ENCODE results near the gene DARS1.

DNA sequence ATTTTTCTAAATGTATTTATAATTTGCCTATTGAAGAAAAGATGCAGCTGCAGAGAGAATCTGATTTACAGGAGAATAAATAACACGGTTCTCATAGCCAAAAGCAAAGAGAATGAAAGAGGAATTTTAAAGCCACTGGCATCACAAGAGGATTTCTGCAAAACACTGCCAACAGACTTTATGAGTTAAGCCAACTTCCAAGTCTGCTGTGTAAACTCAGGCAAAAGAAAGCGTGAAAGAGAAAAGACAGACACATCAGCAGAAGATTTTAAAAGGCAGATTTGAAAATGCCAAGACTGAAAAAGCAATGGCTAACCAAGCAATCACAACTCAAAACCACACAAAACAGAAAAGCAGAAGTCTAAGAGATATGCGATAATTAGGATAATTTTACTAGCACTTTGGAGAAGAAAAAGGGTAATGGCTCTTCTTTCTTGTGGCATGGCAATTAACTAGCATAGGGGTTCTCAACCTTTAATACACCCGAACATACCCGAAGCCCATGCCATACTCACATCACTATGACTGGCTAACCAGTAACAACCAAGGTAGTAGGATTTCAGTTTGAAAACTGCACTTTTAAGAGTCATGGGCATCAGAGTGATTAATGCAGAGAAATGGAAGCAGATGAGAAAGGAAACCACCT, 4.9 kb downstream of the DARS1 start:
- TF ChIP-seq CTCF (optimal IDR thresholded peaks at IDR 0.05 in 1 of 3, IDR thresholded peaks at IDR 0.05 in 1 of 3, conservative IDR thresholded peaks at IDR 0.05 in 1 of 3; ENCODE audit: extremely low read depth in 1 of 3, insufficient read depth in 2 of 3, low read length in 3 of 3), result no peak
- no peak for TF ChIP-seq EZH2 (IDR thresholded peaks at IDR 0.05; ENCODE audit: low read length)

Measured in keratinocyte (primary cell).